Activated CD4-positive, alpha-beta T cell treated with anti-CD3 and anti-CD28 coated beads, Interleukin-2, amount 10 ng/mL, durations not matched to agents 7 days and 5 days (primary cell): ENCODE results near the gene SCNN1A. TPM values are rescaled to one million over a fixed set of nuclear protein-coding genes. Genes with fewer than 3 reads are reported as not detected.

Experiments used
- CTCF ChIA-PET: fragments of 350-600 bp; sonication (Branson Sonifier 250); formaldehyde crosslinking; loops from one replicate; lab custom pipeline; 2021; ENCODE audit warnings: antibody characterized with exemption; lab: Charles Lee
- POLR2A ChIA-PET: fragments of 350-600 bp; sonication (Branson Sonifier 250); formaldehyde crosslinking; loops from one replicate; lab custom pipeline; 2021; ENCODE audit warnings: antibody characterized with exemption; lab: Charles Lee
- DNase-seq: peaks from one replicate; pipeline ENCODE4 v3.0.0-alpha.2; 2020
- H3K27ac Mint-ChIP-seq: one replicate; pipeline ENCODE4 v1.8.0; 2021; ENCODE audit warnings: mild to moderate bottlenecking, moderate library complexity, mixed read lengths
- H3K27me3 Mint-ChIP-seq: one replicate; pipeline ENCODE4 v1.8.0; 2021; ENCODE audit warnings: mixed read lengths
- H3K36me3 Mint-ChIP-seq: one replicate; pipeline ENCODE4 v1.8.0; 2021; ENCODE audit warnings: low read depth, mixed read lengths
- H3K4me1 Mint-ChIP-seq: one replicate; pipeline ENCODE4 v1.8.0; 2021; ENCODE audit warnings: mixed read lengths
- H3K4me3 Mint-ChIP-seq: one replicate; pipeline ENCODE4 v1.8.0; 2021; ENCODE audit warnings: mild to moderate bottlenecking, moderate library complexity, mixed read lengths
- H3K9me3 Mint-ChIP-seq: one replicate; pipeline ENCODE4 v1.8.0; 2021; ENCODE audit warnings: mixed read lengths
- total RNA-seq, 2 experiments: library from RNA; stranded (reverse); gene quantifications; one replicate each; pipeline ENCODE4 v1.2.3, GENCODE V29; 2021

The SCNN1A gene
- total RNA-seq, 2 experiments from 2014 or later: 0.54 to 0.67 TPM

GRCh38 chr12:6310771-6311610 lies 64.4 kb downstream of the SCNN1A start:
- DNase-seq: no peak
- Mint-ChIP-seq H3K27ac (no peak overlapping the region), H3K36me3 (no peaks in the 10 kb centered on the region), H3K9me3 (no peaks in the 10 kb centered on the region), H3K27me3 (peaks cover 25% of the 10 kb centered on the region), H3K4me3 (no peak overlapping the region), H3K4me1 (no peaks in the 10 kb centered on the region)
- CTCF ChIA-PET: no interaction called here
- POLR2A ChIA-PET: no interaction called here

- POLR2A ChIA-PET: no interaction called here
- no peak overlapping the region for H3K4me3 Mint-ChIP-seq
- no peaks in the 10 kb centered on the region for H3K9me3 Mint-ChIP-seq
These were observed 67.8 kb downstream of the SCNN1A start for GRCh38 chr12:6307529-6307928.

GRCh38 chr12:6306599-6307220 lies 68.7 kb downstream of the SCNN1A start:
- H3K27me3 Mint-ChIP-seq: peaks cover 31% of the 10 kb centered on the region
- H3K4me1 Mint-ChIP-seq: no peaks in the 10 kb centered on the region
- no peak for DNase-seq
- CTCF ChIA-PET: interaction anchor here (1.2 to 1.8 kb wide), 2 partner anchors 11 to 28 kb away, joined by 4 to 6 read pairs; no protein-coding TSS in a partner anchor
- H3K4me3 Mint-ChIP-seq: no peak overlapping the region
- no peaks in the 10 kb centered on the region for H3K9me3 Mint-ChIP-seq
- POLR2A ChIA-PET: no interaction called here
- no peak overlapping the region for H3K27ac Mint-ChIP-seq
- no peaks in the 10 kb centered on the region for H3K36me3 Mint-ChIP-seq

More at GRCh38 chr12:6307529-6307928, 67.8 kb downstream of the SCNN1A start:
- H3K4me1 Mint-ChIP-seq: no peaks in the 10 kb centered on the region
- no peak overlapping the region for H3K27ac Mint-ChIP-seq
- DNase-seq: no peak
- H3K27me3 Mint-ChIP-seq: peaks cover 33% of the 10 kb centered on the region
- CTCF ChIA-PET: interaction anchor here (1.8 kb wide), 1 partner anchor 10 kb away, joined by 6 read pairs; no protein-coding TSS in a partner anchor
- H3K36me3 Mint-ChIP-seq: no peaks in the 10 kb centered on the region

- no peak overlapping the region for H3K27ac Mint-ChIP-seq
- POLR2A ChIA-PET: no interaction called here
- no peaks in the 10 kb centered on the region for H3K9me3 Mint-ChIP-seq
- CTCF ChIA-PET: interaction anchor here (1.2 kb wide), 1 partner anchor 27 kb away, joined by 4 read pairs; no protein-coding TSS in a partner anchor
- no peaks in the 10 kb centered on the region for H3K36me3 Mint-ChIP-seq
- no peak overlapping the region for H3K4me3 Mint-ChIP-seq
- no peaks in the 10 kb centered on the region for H3K4me1 Mint-ChIP-seq
- no peak for DNase-seq
- H3K27me3 Mint-ChIP-seq: peaks cover 29% of the 10 kb centered on the region
These were observed 69.2 kb downstream of the SCNN1A start for GRCh38 chr12:6306151-6306550.

- DNase-seq: no peak
- Mint-ChIP-seq H3K4me3 (no peak overlapping the region), H3K4me1 (no peaks in the 10 kb centered on the region), H3K9me3 (no peaks in the 10 kb centered on the region), H3K36me3 (no peaks in the 10 kb centered on the region), H3K27me3 (peaks cover 14% of the 10 kb centered on the region), H3K27ac (no peak overlapping the region)
- POLR2A ChIA-PET: no interaction called here
- CTCF ChIA-PET: interaction anchor here (1.0 kb wide), 1 partner anchor 24 kb away, joined by 5 read pairs; no protein-coding TSS in a partner anchor
These were observed 72.3 kb downstream of the SCNN1A start for GRCh38 chr12:6303071-6303470.

- ChIA-PET POLR2A (no interaction called here), CTCF (interaction anchor here (1.0 to 1.1 kb wide), 2 partner anchors 18 to 24 kb away, joined by 3 to 5 read pairs; no protein-coding TSS in a partner anchor)
- no peaks in the 10 kb centered on the region for H3K9me3 Mint-ChIP-seq
- H3K27me3 Mint-ChIP-seq: peaks cover 14% of the 10 kb centered on the region
- H3K27ac Mint-ChIP-seq: no peak overlapping the region
- H3K4me3 Mint-ChIP-seq: no peak overlapping the region
- H3K4me1 Mint-ChIP-seq: no peaks in the 10 kb centered on the region
- H3K36me3 Mint-ChIP-seq: no peaks in the 10 kb centered on the region
- DNase-seq: no peak
These were observed 72.7 kb downstream of the SCNN1A start for GRCh38 chr12:6302621-6303020.

GRCh38 chr12:6301721-6302120 lies 73.6 kb downstream of the SCNN1A start:
- Mint-ChIP-seq H3K4me3 (no peak overlapping the region), H3K4me1 (no peaks in the 10 kb centered on the region), H3K27me3 (peaks cover 12% of the 10 kb centered on the region), H3K36me3 (no peaks in the 10 kb centered on the region), H3K9me3 (no peaks in the 10 kb centered on the region), H3K27ac (no peak overlapping the region)
- ChIA-PET POLR2A (no interaction called here), CTCF (interaction anchor here (1.0 to 1.1 kb wide), 2 partner anchors 18 to 23 kb away, joined by 3 to 5 read pairs; no protein-coding TSS in a partner anchor)
- DNase-seq: no peak

- no peaks in the 10 kb centered on the region for H3K4me1 Mint-ChIP-seq
- H3K27me3 Mint-ChIP-seq: peaks cover 13% of the 10 kb centered on the region
- ChIA-PET POLR2A (no interaction called here), CTCF (interaction anchor here (0.5 to 0.9 kb wide), 3 partner anchors 15 to 134 kb away, joined by 3 read pairs; no protein-coding TSS in a partner anchor)
- H3K9me3 Mint-ChIP-seq: no peaks in the 10 kb centered on the region
- DNase-seq: no peak
- H3K27ac Mint-ChIP-seq: no peak overlapping the region
- no peak overlapping the region for H3K4me3 Mint-ChIP-seq
- H3K36me3 Mint-ChIP-seq: no peaks in the 10 kb centered on the region
These were observed 78.2 kb downstream of the SCNN1A start for GRCh38 chr12:6297170-6297569.

Other genes starting within 250 kb of the SCNN1A start
- gene CD9, start 175.2 kb downstream of the SCNN1A start, total RNA-seq: 1 to 10 TPM; 5.4 to 5.7 TPM
- gene PLEKHG6, start 64.9 kb downstream of the SCNN1A start, total RNA-seq: not detected
- 10 to 100 TPM; 59.3 to 64.4 TPM for gene TNFRSF1A, start 33.5 kb downstream of the SCNN1A start, total RNA-seq
- gene LTBR, start 8.6 kb upstream of the SCNN1A start, total RNA-seq: not detected
- 100 to 1,000 TPM; 115 to 134 TPM for gene CD27, start 69.4 kb upstream of the SCNN1A start, total RNA-seq
- 10 to 100 TPM; 45.8 to 47.9 TPM for gene TAPBPL, start 76.5 kb upstream of the SCNN1A start, total RNA-seq
- gene VAMP1, start 95.1 kb upstream of the SCNN1A start, total RNA-seq: 10 to 100 TPM; 61.4 to 73.4 TPM
- 100 to 1,000 TPM; 212 to 241 TPM for gene MRPL51, start 117.7 kb upstream of the SCNN1A start, total RNA-seq
- 100 to 1,000 TPM; 191 to 202 TPM for gene NCAPD2, start 118.5 kb upstream of the SCNN1A start, total RNA-seq
- gene GAPDH, start 159.0 kb upstream of the SCNN1A start, total RNA-seq: 1,000 to 10,000 TPM; 4,459 to 4,958 TPM
- 10 to 100 TPM; 28.3 to 30.4 TPM for gene IFFO1, start 180.5 kb upstream of the SCNN1A start, total RNA-seq
- gene NOP2, start 192.7 kb upstream of the SCNN1A start, total RNA-seq: 10 to 100 TPM; 74.1 to 76.4 TPM
- gene CHD4, start 231.8 kb upstream of the SCNN1A start, total RNA-seq: 100 to 1,000 TPM; 262 to 263 TPM